NT2/D1 (cell line): ENCODE data around the gene NYAP1.

ENCODE experiments used
- SUZ12 ChIP-seq: IDR thresholded peaks from 2 replicates; pipeline ENCODE4 v1.6.1; 2011; ENCODE audit not compliant: insufficient read length, insufficient read depth; ENCODE audit errors: extremely low read depth
- YY1 ChIP-seq: IDR thresholded peaks from 2 replicates; pipeline ENCODE4 v1.6.1; 2011; ENCODE audit not compliant: insufficient read length, insufficient read depth

GRCh38 chr7:100456562-100456961 lies 27.2 kb upstream of the NYAP1 start:
- no peak for TF ChIP-seq YY1
- no peak for TF ChIP-seq SUZ12
